Measurements from ENCODE around the gene C1QTNF8. TPM values are rescaled to one million over a fixed set of nuclear protein-coding genes. Genes with fewer than 3 reads are reported as not detected.
"Not testable (repeated sequence)": the region's sequence is repeated elsewhere in the genome, so short reads cannot be mapped to it uniquely, and the experiment has no call there.

Gene C1QTNF8
- total RNA-seq, 1 experiment from 2014 or later = not detected

GRCh38 chr16:1094601-1095449 is 1.2 kb downstream of the C1QTNF8 start:
- DNase-seq (ENCODE audit: low read depth) = no peak

- DNase-seq (ENCODE audit: low read depth) = no peak
Measured at GRCh38 chr16:1094124-1094479, 1.9 kb downstream of the C1QTNF8 start.

GRCh38 chr16:1093284-1094123 is 2.5 kb downstream of the C1QTNF8 start:
- DNase-seq (ENCODE audit: low read depth) = no peak

GRCh38 chr16:1092685-1093283 is 3.3 kb downstream of the C1QTNF8 start:
- DNase-seq (ENCODE audit: low read depth) = not testable (repeated sequence)

GRCh38 chr16:1091992-1092552 is 4.0 kb downstream of the C1QTNF8 start:
- no peak for DNase-seq (ENCODE audit: low read depth)

GRCh38 chr16:1090620-1091587 is 5.1 kb downstream of the C1QTNF8 start:
- no peak for DNase-seq (ENCODE audit: low read depth)

GRCh38 chr16:1089822-1090619 is 6.0 kb downstream of the C1QTNF8 start:
- DNase-seq (ENCODE audit: low read depth) = no peak

GRCh38 chr16:1089439-1089821 is 6.6 kb downstream of the C1QTNF8 start:
- DNase-seq (ENCODE audit: low read depth) = no peak

- DNase-seq (ENCODE audit: low read depth) = no peak
Measured at GRCh38 chr16:1088295-1089170, 7.5 kb downstream of the C1QTNF8 start.

- DNase-seq (ENCODE audit: low read depth) = not testable (repeated sequence)
Measured at GRCh38 chr16:1086443-1086842, 9.6 kb downstream of the C1QTNF8 start.

- no peak for DNase-seq (ENCODE audit: low read depth)
Measured at GRCh38 chr16:1084971-1085370, 11.1 kb downstream of the C1QTNF8 start.

- no peak for DNase-seq (ENCODE audit: low read depth)
Measured at GRCh38 chr16:1082952-1083675, 12.9 kb downstream of the C1QTNF8 start.

- no peak for DNase-seq (ENCODE audit: low read depth)
Measured at GRCh38 chr16:1082266-1082951, 13.6 kb downstream of the C1QTNF8 start.

GRCh38 chr16:1081734-1082265 is 14.2 kb downstream of the C1QTNF8 start:
- no peak for DNase-seq (ENCODE audit: low read depth)

GRCh38 chr16:1080801-1081733 is 15.0 kb downstream of the C1QTNF8 start:
- no peak for DNase-seq (ENCODE audit: low read depth)

Measured in HT1080 (cell line).